ENCODE results near the gene SLC10A3.
A peak's percentile ranks its signal among the peaks of the same experiment; 100 is the strongest.

Gene SLC10A3

GRCh38 chrX:154465601-154466000, 24.8 kb downstream of the SLC10A3 start:
- DNase-seq (ENCODE audit: low read depth in 2 of 2): no peak

- no peak for DNase-seq (ENCODE audit: low read depth in 2 of 2)
These were observed 25.5 kb downstream of the SLC10A3 start for GRCh38 chrX:154464806-154465365.

- DNase-seq (ENCODE audit: low read depth in 2 of 2): no peak
These were observed 26.7 kb downstream of the SLC10A3 start for GRCh38 chrX:154463611-154464220.

GRCh38 chrX:154462396-154462795, 28.0 kb downstream of the SLC10A3 start:
- DNase-seq (ENCODE audit: low read depth in 2 of 2): no peak

- no peak for DNase-seq (ENCODE audit: low read depth in 2 of 2)
These were observed 30.1 kb downstream of the SLC10A3 start for GRCh38 chrX:154460326-154460725.

- no peak for DNase-seq (ENCODE audit: low read depth in 2 of 2)
These were observed 30.6 kb downstream of the SLC10A3 start for GRCh38 chrX:154459832-154460231.

- DNase-seq (ENCODE audit: low read depth in 2 of 2): no peak
These were observed 31.3 kb downstream of the SLC10A3 start for GRCh38 chrX:154458954-154459778.

GRCh38 chrX:154458116-154458953, 32.1 kb downstream of the SLC10A3 start, which contains the start of gene PLXNA3:
Gene PLXNA3, plus strand, starts transcription at chrX:154458281. Its CDS starts 1,903 bp downstream, at chrX:154460184.
- DNase-seq (ENCODE audit: low read depth in 2 of 2): peak; percentile 37 to 39

GRCh38 chrX:154457491-154458115, 32.8 kb downstream of the SLC10A3 start:
- DNase-seq (ENCODE audit: low read depth in 2 of 2): peak in 1 of 2 donors; percentile 42

GRCh38 chrX:154452823-154453222, 37.6 kb downstream of the SLC10A3 start:
- no peak for DNase-seq (ENCODE audit: low read depth in 2 of 2)

GRCh38 chrX:154450312-154450711, 40.1 kb downstream of the SLC10A3 start:
- DNase-seq (ENCODE audit: low read depth in 2 of 2): no peak

GRCh38 chrX:154449618-154450017, 40.8 kb downstream of the SLC10A3 start:
- no peak for DNase-seq (ENCODE audit: low read depth in 2 of 2)

GRCh38 chrX:154448484-154448883, 41.9 kb downstream of the SLC10A3 start:
- DNase-seq (ENCODE audit: low read depth in 2 of 2): no peak

GRCh38 chrX:154446430-154446829, 44.0 kb downstream of the SLC10A3 start:
- no peak for DNase-seq (ENCODE audit: low read depth in 2 of 2)

GRCh38 chrX:154445776-154446175, 44.7 kb downstream of the SLC10A3 start:
- DNase-seq (ENCODE audit: low read depth in 2 of 2): no peak

GRCh38 chrX:154444755-154445246, 45.6 kb downstream of the SLC10A3 start:
- no peak for DNase-seq (ENCODE audit: low read depth in 2 of 2)

- DNase-seq (ENCODE audit: low read depth in 2 of 2): peak; percentile 56 to 66
These were observed 46.3 kb downstream of the SLC10A3 start, which contains the start of gene FAM50A for GRCh38 chrX:154443992-154444754. Gene FAM50A, plus strand, starts transcription at chrX:154444141. Its CDS starts 95 bp downstream, at chrX:154444236.

GRCh38 chrX:154443479-154443910, 46.9 kb downstream of the SLC10A3 start:
- DNase-seq (ENCODE audit: low read depth in 2 of 2): no peak

GRCh38 chrX:154441984-154442707, 48.3 kb downstream of the SLC10A3 start:
- DNase-seq (ENCODE audit: low read depth in 2 of 2): no peak

- no peak for DNase-seq (ENCODE audit: low read depth in 2 of 2)
These were observed 48.9 kb downstream of the SLC10A3 start for GRCh38 chrX:154441564-154441963.
